ENCODE measurements around the gene GASK1A. TPM values are rescaled to one million over a fixed set of nuclear protein-coding genes. Genes with fewer than 3 reads are reported as not detected.

GASK1A gene
- total and polyA plus RNA-seq, 2 of the 4 experiments (the other 2 are of a cell fraction) = 0.18 to 0.19 TPM

DNA sequence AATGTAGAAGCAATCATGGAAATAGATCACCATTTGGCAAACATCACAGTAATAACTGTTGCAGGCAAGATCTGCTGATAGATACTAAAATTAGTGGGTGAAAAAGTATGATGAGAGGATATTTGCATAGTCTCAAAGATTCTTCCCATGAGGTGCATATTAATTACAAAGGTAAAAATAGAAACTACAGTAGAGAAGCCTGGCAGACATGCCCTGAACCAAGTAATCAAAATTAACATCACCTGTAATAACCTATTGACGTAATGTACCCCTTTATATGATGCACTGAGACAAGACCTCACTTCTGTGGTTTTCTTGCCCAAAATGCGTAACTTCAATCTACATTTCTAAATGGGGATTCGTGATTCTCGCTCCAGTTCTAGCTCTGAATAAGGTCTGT is 112.4 kb downstream of the GASK1A start:
- no peak for DNase-seq

More for the DNA sequence above, 112.4 kb downstream of the GASK1A start:
- H2BK120ac ChIP-seq (ENCODE audit: low read depth, low read length) = no peak overlapping the region
- H4K5ac ChIP-seq (ENCODE audit: low read depth, low read length) = no peak overlapping the region
- no peak overlapping the region for H2AFZ ChIP-seq (replicated peaks; ENCODE audit: low read length, poor library complexity)
- no peak overlapping the region for H2AK5ac ChIP-seq (ENCODE audit: low read depth, low read length)
- intact Hi-C loops (cut with micrococcal nuclease) (loop anchor here (5.0 kb wide), 1 partner anchor 89 kb away; no protein-coding TSS in a partner anchor), dilution Hi-C loops (cut with HindIII; ENCODE audit: low sequenced_read_pairs, unreplicated experiment) (no loop called here), in situ Hi-C loops (cut with MboI; ENCODE audit: low sequenced_read_pairs) (no loop called here)
- BruUV-seq (replicated peaks) = no TSS peak
- H2AK9ac ChIP-seq (replicated peaks; ENCODE audit: low read depth, low read length, poor library complexity) = no peak overlapping the region
- 80% methylated on average over 1 of the region's 4 CpGs; no CpG with 5 or more reads in 1 of the 2 experiments for WGBS, 2 experiments (ENCODE audit: extremely low coverage in 2 of 2, insufficient read length in 1 of 2)
- ATAC-seq (ENCODE audit: low read depth) = no peak
- no peak overlapping the region for H3K14ac ChIP-seq (replicated peaks; ENCODE audit: low read depth, low read length)
- no peak overlapping the region for H2BK20ac ChIP-seq (ENCODE audit: low read depth, low read length)
- H4K8ac ChIP-seq (ENCODE audit: low read depth in 2 of 2, low read length in 2 of 2) = no peak overlapping the region
- H3K4me2 ChIP-seq (ENCODE audit: low read depth, low read length) = no peak overlapping the region
- H3K4me1 ChIP-seq (ENCODE audit: control insufficient read depth, insufficient read depth, low read length) = no peaks in the 10 kb centered on the region; the same call in 1 of the 2 replicates
- CTCF ChIA-PET = interaction anchor here (1.1 kb wide), 1 partner anchor 130 kb away, joined by 5 read pairs; no protein-coding TSS in a partner anchor
- H3K56ac ChIP-seq (ENCODE audit: extremely low read depth, insufficient read depth, low read length) = no peak overlapping the region
- no peak overlapping the region for H3K4me3 ChIP-seq (ENCODE audit: insufficient read depth, low read depth, low read length)
- no peak overlapping the region for H3K23ac ChIP-seq (ENCODE audit: low read depth, low read length)
- H3K36me3 ChIP-seq (ENCODE audit: control insufficient read depth, insufficient read depth, low read length) = no peaks in the 10 kb centered on the region
- TF ChIP-seq RCOR1 (IDR thresholded peaks at IDR 0.05; ENCODE audit: insufficient replicate concordance, low read length) (no peak), RAD21 (IDR thresholded peaks at IDR 0.05; ENCODE audit: low read length) (no peak), MAFK (IDR thresholded peaks at IDR 0.05; ENCODE audit: low read depth, low read length) (no peak), POLR2A (IDR thresholded peaks at IDR 0.05; ENCODE audit: low read depth, low read length) (no peak), RFX5 (IDR thresholded peaks at IDR 0.05; ENCODE audit: low read depth, low read length) (no peak), CEBPB (IDR thresholded peaks at IDR 0.05; ENCODE audit: low read depth, low read length) (no peak), MXI1 (IDR thresholded peaks at IDR 0.05; ENCODE audit: borderline replicate concordance, low read depth, low read length) (no peak), MAZ (IDR thresholded peaks at IDR 0.05; ENCODE audit: borderline replicate concordance, low read depth, low read length) (no peak), BHLHE40 (IDR thresholded peaks at IDR 0.05; ENCODE audit: low read depth, low read length) (no peak), NFE2L2 (IDR thresholded peaks at IDR 0.05; ENCODE audit: low read depth, low read length) (no peak), FOS (IDR thresholded peaks at IDR 0.05; ENCODE audit: low read depth, low read length) (no peak), CHD1 (IDR thresholded peaks at IDR 0.05; ENCODE audit: low read depth, low read length) (no peak), SMC3 (IDR thresholded peaks at IDR 0.05; ENCODE audit: low read depth, low read length) (no peak)
- TF ChIP-seq, protein P1, sequence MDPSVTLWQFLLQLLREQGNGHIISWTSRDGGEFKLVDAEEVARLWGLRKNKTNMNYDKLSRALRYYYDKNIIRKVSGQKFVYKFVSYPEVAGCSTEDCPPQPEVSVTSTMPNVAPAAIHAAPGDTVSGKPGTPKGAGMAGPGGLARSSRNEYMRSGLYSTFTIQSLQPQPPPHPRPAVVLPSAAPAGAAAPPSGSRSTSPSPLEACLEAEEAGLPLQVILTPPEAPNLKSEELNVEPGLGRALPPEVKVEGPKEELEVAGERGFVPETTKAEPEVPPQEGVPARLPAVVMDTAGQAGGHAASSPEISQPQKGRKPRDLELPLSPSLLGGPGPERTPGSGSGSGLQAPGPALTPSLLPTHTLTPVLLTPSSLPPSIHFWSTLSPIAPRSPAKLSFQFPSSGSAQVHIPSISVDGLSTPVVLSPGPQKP (IDR thresholded peaks at IDR 0.05; ENCODE audit: borderline replicate concordance, low read depth, low read length) = no peak
- TF ChIP-seq, protein P2, sequence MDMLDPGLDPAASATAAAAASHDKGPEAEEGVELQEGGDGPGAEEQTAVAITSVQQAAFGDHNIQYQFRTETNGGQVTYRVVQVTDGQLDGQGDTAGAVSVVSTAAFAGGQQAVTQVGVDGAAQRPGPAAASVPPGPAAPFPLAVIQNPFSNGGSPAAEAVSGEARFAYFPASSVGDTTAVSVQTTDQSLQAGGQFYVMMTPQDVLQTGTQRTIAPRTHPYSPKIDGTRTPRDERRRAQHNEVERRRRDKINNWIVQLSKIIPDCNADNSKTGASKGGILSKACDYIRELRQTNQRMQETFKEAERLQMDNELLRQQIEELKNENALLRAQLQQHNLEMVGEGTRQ (IDR thresholded peaks at IDR 0.05; ENCODE audit: low read depth, low read length) = no peak
- TF ChIP-seq, protein P3, sequence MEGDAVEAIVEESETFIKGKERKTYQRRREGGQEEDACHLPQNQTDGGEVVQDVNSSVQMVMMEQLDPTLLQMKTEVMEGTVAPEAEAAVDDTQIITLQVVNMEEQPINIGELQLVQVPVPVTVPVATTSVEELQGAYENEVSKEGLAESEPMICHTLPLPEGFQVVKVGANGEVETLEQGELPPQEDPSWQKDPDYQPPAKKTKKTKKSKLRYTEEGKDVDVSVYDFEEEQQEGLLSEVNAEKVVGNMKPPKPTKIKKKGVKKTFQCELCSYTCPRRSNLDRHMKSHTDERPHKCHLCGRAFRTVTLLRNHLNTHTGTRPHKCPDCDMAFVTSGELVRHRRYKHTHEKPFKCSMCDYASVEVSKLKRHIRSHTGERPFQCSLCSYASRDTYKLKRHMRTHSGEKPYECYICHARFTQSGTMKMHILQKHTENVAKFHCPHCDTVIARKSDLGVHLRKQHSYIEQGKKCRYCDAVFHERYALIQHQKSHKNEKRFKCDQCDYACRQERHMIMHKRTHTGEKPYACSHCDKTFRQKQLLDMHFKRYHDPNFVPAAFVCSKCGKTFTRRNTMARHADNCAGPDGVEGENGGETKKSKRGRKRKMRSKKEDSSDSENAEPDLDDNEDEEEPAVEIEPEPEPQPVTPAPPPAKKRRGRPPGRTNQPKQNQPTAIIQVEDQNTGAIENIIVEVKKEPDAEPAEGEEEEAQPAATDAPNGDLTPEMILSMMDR (conservative IDR thresholded peaks at IDR 0.05; ENCODE audit: low read depth, low read length) = no peak
- H2BK15ac ChIP-seq (ENCODE audit: low read depth, low read length) = no peak overlapping the region
- no peak overlapping the region for H3K18ac ChIP-seq (ENCODE audit: low read depth, low read length)
- no peaks in the 10 kb centered on the region for H3K9me3 ChIP-seq (ENCODE audit: control insufficient read depth, insufficient read depth, low read length)
- H3K9ac ChIP-seq (ENCODE audit: low read depth, low read length) = no peak overlapping the region
- H3K4ac ChIP-seq (ENCODE audit: low read depth, low read length) = no peak overlapping the region
- no peaks in the 10 kb centered on the region; a peak in 1 of 4 replicates for H3K79me1 ChIP-seq (ENCODE audit: low read depth in 1 of 2, low read length in 2 of 2)
- POLR2A ChIA-PET (ENCODE audit: unreplicated experiment) = no interaction called here
- H2BK5ac ChIP-seq (ENCODE audit: low read depth, low read length, poor library complexity, severe bottlenecking) = no peak overlapping the region
- no peaks in the 10 kb centered on the region for H4K20me1 ChIP-seq (ENCODE audit: insufficient read depth, low read length)
- H3K27ac ChIP-seq (ENCODE audit: insufficient read depth, low read length) = no peak overlapping the region
- no peaks in the 10 kb centered on the region; the same call in 1 of the 2 replicates for H3K9me1 ChIP-seq (ENCODE audit: insufficient read depth, low read length)
- H4K91ac ChIP-seq (ENCODE audit: insufficient read depth, low read depth, low read length) = no peak overlapping the region
- H3K27me3 ChIP-seq (ENCODE audit: control insufficient read depth, insufficient read depth, low read length) = no peaks in the 10 kb centered on the region

Data from IMR-90 (cell line).